K562 (cell line): ENCODE results near the gene EZH2.

Experiments
- CREB1 ChIP-seq, 2 experiments: sonication (generic) in 1 of 2; formaldehyde crosslinking in 1 of 2; IDR thresholded peaks; 2 replicates each; pipeline versions ENCODE4 v1.6.1 to v1.8.0; 2012 to 2022; ENCODE audit warnings: inconsistent platforms in 1 of 2, mild to moderate bottlenecking in 1 of 2, missing genetic modification reagents in 1 of 2, moderate library complexity in 1 of 2
- CTCF ChIP-seq, 3 experiments: IDR thresholded peaks in 2 of 3; conservative IDR thresholded peaks in 1 of 3; 2 replicates each; pipeline ENCODE4 v1.5.1; 2011 to 2012; ENCODE audit warnings: low read length in 3 of 3, mild to moderate bottlenecking in 3 of 3, control low read depth in 2 of 3, improper control_type of control experiment in 1 of 3, inconsistent platforms in 1 of 3, low read depth in 1 of 3, mixed read lengths in 1 of 3, moderate library complexity in 1 of 3; ENCODE audit not compliant: insufficient read depth in 2 of 3
- EZH2 ChIP-seq: IDR thresholded peaks from 2 replicates; pipeline ENCODE4 v1.6.1; 2012; ENCODE audit warnings: low read depth, mild to moderate bottlenecking, inconsistent platforms, low read length, borderline replicate concordance
- FOXK1 ChIP-seq: sonication (generic); formaldehyde crosslinking; IDR thresholded peaks from 2 replicates; pipeline ENCODE4 v1.8.0; 2022; ENCODE audit warnings: missing genetic modification reagents, mild to moderate bottlenecking, borderline replicate concordance
- HNRNPK ChIP-seq: fragments of 200-400 bp; formaldehyde crosslinking; IDR thresholded peaks from one replicate; pipeline ENCODE4 v1.6.1; 2018; ENCODE audit warnings: mild to moderate bottlenecking, low read depth, low read length; ENCODE audit not compliant: poor library complexity, severe bottlenecking
- IRF9 ChIP-seq: fragments of 450-650 bp; IDR thresholded peaks from 2 replicates; pipeline ENCODE4 v1.6.1; 2016; ENCODE audit warnings: missing biosample characterization, missing genetic modification characterization
- NFYB ChIP-seq: IDR thresholded peaks from 2 replicates; pipeline ENCODE4 v1.6.1; 2011; ENCODE audit warnings: mild to moderate bottlenecking, moderate library complexity; ENCODE audit not compliant: insufficient read length; ENCODE audit errors: extremely low read depth
- POLR2A ChIP-seq: fragments of 450-650 bp; conservative IDR thresholded peaks from 2 replicates; pipeline ENCODE4 v1.6.1; 2016
- POLR2AphosphoS5 ChIP-seq: IDR thresholded peaks from 2 replicates; pipeline ENCODE4 v1.6.1; 2011; ENCODE audit warnings: mild to moderate bottlenecking, low read depth, low read length, moderate library complexity; ENCODE audit not compliant: control insufficient read depth, insufficient read depth
- ZBED1 ChIP-seq: IDR thresholded peaks from 2 replicates; pipeline ENCODE4 v1.6.1; 2014
- TF ChIP-seq, protein P1 (sequence below): fragments of 250-450 bp; sonication (Bioruptor Pico); IDR thresholded peaks from 2 replicates; pipeline ENCODE4 v1.8.0; 2022; ENCODE audit warnings: moderate library complexity, mild to moderate bottlenecking, inconsistent platforms
- TF ChIP-seq, protein P2 (sequence below): IDR thresholded peaks from 2 replicates; pipeline ENCODE4 v1.6.1; 2011; ENCODE audit warnings: borderline replicate concordance, low read depth, mild to moderate bottlenecking, moderate library complexity, low read length; ENCODE audit not compliant: insufficient read depth, poor library complexity, severe bottlenecking
- TF ChIP-seq, protein P3 (sequence below), 2 experiments: fragments of 450-650 bp; formaldehyde crosslinking in 1 of 2; IDR thresholded peaks; 2 replicates each; pipeline versions ENCODE4 v1.4.0 to v1.6.1; 2014 to 2020; ENCODE audit warnings: mild to moderate bottlenecking in 2 of 2, borderline replicate concordance in 1 of 2, low read depth in 1 of 2

GRCh38 chr7:148850564-148850963 lies 33.5 kb downstream of the EZH2 start:
- TF ChIP-seq HNRNPK (no peak), EZH2 (no peak), CREB1 (IDR thresholded peaks at IDR 0.05) (0 out of 2 replicates have a peak, but pooled peaks have one; percentile 28), CREB1 (CRISPR knock-in tag; IDR thresholded peaks at IDR 0.05) (no peak), IRF9 (tag) (no peak), CTCF (IDR thresholded peaks at IDR 0.05 in 2 of 3, conservative IDR thresholded peaks at IDR 0.05 in 1 of 3; ENCODE audit: insufficient read depth in 2 of 3, low read depth in 1 of 3, low read length in 3 of 3) (no peak), POLR2AphosphoS5 (peak; percentile 80), FOXK1 (CRISPR knock-in tag) (no peak), POLR2A (no peak), NFYB (no peak), ZBED1 (no peak)
- TF ChIP-seq, protein P1, sequence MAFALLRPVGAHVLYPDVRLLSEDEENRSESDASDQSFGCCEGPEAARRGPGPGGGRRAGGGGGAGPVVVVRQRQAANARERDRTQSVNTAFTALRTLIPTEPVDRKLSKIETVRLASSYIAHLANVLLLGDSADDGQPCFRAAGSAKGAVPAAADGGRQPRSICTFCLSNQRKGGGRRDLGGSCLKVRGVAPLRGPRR (CRISPR knock-in tag) = no peak
- TF ChIP-seq, protein P2, sequence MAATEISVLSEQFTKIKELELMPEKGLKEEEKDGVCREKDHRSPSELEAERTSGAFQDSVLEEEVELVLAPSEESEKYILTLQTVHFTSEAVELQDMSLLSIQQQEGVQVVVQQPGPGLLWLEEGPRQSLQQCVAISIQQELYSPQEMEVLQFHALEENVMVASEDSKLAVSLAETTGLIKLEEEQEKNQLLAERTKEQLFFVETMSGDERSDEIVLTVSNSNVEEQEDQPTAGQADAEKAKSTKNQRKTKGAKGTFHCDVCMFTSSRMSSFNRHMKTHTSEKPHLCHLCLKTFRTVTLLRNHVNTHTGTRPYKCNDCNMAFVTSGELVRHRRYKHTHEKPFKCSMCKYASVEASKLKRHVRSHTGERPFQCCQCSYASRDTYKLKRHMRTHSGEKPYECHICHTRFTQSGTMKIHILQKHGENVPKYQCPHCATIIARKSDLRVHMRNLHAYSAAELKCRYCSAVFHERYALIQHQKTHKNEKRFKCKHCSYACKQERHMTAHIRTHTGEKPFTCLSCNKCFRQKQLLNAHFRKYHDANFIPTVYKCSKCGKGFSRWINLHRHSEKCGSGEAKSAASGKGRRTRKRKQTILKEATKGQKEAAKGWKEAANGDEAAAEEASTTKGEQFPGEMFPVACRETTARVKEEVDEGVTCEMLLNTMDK = no peak
- TF ChIP-seq, protein P3, sequence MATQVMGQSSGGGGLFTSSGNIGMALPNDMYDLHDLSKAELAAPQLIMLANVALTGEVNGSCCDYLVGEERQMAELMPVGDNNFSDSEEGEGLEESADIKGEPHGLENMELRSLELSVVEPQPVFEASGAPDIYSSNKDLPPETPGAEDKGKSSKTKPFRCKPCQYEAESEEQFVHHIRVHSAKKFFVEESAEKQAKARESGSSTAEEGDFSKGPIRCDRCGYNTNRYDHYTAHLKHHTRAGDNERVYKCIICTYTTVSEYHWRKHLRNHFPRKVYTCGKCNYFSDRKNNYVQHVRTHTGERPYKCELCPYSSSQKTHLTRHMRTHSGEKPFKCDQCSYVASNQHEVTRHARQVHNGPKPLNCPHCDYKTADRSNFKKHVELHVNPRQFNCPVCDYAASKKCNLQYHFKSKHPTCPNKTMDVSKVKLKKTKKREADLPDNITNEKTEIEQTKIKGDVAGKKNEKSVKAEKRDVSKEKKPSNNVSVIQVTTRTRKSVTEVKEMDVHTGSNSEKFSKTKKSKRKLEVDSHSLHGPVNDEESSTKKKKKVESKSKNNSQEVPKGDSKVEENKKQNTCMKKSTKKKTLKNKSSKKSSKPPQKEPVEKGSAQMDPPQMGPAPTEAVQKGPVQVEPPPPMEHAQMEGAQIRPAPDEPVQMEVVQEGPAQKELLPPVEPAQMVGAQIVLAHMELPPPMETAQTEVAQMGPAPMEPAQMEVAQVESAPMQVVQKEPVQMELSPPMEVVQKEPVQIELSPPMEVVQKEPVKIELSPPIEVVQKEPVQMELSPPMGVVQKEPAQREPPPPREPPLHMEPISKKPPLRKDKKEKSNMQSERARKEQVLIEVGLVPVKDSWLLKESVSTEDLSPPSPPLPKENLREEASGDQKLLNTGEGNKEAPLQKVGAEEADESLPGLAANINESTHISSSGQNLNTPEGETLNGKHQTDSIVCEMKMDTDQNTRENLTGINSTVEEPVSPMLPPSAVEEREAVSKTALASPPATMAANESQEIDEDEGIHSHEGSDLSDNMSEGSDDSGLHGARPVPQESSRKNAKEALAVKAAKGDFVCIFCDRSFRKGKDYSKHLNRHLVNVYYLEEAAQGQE (IDR thresholded peaks at IDR 0.05; ENCODE audit: borderline replicate concordance) = no peak
- TF ChIP-seq, protein P3 (CRISPR knock-in tag; IDR thresholded peaks at IDR 0.05; ENCODE audit: low read depth) = no peak
